Measurements from ENCODE around the gene SND1.

The SND1 gene

DNA sequence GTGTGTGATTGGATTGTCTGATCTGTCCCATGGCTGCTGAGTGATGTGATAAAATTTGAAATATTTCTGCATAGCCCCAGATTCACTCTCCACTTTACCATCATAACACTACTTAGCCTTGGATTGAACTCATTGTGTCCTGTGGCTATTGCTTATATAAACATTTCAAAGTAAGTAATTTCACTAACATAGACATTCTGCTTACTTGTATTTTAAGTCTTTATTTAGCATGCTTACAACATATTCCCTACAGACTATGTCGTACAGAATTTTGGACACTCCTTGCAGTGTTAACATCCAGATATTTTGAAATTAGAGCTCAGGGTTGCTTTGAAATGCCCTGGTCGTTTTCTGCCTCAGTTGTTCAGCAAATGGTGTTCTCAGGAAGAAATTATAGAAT is 261.7 kb downstream of the SND1 start:
- DNase-seq, result no peak

GRCh38 chr7:127914693-127915092 is 262.7 kb downstream of the SND1 start:
- DNase-seq, result no peak

DNA sequence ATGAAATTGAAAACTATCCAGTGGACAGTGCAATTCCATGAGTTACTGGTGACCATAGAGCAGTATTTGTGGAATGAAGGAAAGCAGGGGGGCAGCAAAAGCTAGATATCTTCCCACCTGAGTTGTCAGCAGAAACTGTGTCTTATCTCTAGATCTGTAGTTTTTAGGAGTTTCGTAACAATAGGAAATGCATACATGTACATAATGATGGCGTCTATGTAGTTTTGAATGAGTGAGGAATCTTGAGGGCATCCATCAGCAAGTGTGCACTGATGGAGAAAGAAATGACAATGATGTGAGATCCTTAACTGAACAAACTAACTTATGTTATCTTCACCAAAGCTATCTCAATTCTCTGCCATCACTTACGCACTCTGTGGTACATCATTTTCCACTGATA is 264.7 kb downstream of the SND1 start:
- DNase-seq, result no peak

GRCh38 chr7:127918130-127918529 is 266.1 kb downstream of the SND1 start:
- no peak for DNase-seq

DNA sequence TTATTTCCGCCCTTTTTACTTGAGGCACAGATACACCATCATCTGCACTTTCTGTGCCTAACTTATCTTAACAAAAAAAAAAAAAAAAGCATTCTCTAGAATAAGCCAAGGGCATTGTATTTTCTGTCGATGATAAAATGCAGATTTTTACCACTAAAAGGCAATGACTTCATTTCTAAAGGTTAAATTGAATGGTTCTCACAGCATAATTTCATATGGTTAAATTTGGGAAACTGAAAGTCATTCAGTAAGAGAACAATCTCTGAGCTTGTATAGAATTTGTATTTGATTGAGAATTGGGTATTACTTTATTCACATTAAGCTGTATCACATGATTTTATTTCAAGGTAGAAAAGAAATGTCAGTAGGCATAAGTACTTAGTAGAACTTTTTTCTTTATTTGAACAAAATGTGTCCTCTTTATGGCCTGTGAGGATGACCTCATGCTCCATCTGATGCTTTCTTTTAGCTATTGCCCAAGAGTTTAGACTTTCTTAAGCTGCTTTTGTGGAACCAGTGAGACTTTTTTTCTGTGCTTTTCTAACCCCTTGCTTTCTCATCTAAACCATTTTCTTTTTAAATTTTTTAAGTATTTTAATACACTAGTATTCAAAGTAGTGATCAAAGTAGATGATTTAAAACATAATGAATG is 268.9 kb downstream of the SND1 start:
- DNase-seq, result no peak

- no peak for DNase-seq
These were observed 270.7 kb downstream of the SND1 start for GRCh38 chr7:127922656-127923055.

GRCh38 chr7:127924874-127925273 is 272.9 kb downstream of the SND1 start:
- DNase-seq, result no peak

DNA sequence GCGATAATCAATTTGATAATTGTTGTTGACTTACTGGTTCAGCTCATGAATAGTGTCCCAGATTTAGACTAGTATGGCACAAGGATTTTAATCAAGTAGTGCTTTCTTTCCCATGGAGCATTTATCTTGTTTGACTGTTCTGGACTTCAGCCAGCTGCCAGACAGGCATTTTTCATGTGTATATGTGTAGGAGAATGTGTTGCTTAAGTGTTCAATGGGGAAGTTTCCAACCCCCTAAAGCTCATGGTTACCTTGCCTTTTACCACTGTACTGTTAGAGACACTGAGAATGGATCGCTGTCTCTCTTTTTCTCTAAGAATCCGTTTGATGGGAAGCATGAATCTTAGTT is 275.3 kb downstream of the SND1 start:
- DNase-seq, result no peak

- no peak for DNase-seq
These were observed 276.2 kb downstream of the SND1 start for GRCh38 chr7:127928222-127928621.

- DNase-seq, result no peak
These were observed 276.9 kb downstream of the SND1 start for GRCh38 chr7:127928852-127929251.

- no peak for DNase-seq
These were observed 278.6 kb downstream of the SND1 start for GRCh38 chr7:127930341-127931328.

DNA sequence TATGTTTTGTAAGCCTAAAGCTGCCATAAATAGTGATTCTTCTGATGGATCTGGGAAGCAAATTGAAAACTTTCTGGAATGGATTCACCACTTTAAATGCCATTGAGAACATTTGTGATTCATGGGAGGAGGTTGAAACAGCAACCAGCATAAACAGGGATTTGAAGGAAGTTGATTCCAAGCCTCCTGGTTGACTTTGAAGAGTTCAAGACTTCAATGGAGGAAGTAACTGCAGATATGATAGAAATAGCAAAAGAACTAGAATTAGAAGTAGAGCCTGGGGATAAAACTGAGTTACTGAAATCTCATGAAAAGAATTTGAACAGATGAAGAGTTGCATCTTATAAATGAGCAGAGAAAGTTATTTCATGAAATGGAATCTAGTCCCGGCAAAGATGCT is 280.1 kb downstream of the SND1 start:
- no peak for DNase-seq

DNA sequence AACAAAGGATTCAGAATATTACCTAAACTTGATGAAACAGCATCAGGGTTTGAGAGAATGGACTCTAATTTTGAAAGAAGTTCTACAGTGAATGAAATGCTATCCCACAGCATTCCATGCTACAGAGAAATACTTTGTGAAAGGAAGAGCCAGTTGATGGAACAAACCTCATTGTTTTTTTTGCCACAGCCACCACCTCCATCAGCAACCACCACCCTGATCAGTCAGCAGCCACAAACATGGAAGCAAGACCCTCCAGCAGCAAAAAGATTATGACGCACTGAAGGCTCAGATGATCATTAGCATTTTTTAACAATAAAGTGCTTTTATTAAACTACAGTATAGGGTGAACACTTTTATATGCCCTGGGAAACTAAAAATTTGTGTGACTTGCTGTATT is 280.5 kb downstream of the SND1 start:
- no peak for DNase-seq

DNA sequence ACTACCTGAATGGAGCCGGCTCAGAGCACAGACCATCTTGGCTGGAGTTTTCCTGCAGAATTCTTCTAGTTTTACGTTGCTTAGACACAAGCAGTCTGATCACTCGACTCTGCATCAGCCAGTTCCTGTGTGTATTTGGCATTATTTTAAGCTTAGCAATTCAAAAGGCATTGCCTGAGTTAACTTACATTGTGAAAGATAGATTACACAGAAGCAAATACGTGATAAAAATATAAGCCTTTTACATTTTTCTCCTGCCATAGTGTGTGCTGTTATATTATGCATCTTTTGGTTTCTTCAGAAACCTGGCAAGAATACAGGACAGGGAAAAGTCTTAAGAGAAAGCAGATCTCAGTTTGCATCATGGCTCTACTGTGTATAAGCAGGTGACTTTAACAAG is 281.2 kb downstream of the SND1 start:
- no peak for DNase-seq

- no peak for DNase-seq
These were observed 282.7 kb downstream of the SND1 start for GRCh38 chr7:127934711-127935110.

DNA sequence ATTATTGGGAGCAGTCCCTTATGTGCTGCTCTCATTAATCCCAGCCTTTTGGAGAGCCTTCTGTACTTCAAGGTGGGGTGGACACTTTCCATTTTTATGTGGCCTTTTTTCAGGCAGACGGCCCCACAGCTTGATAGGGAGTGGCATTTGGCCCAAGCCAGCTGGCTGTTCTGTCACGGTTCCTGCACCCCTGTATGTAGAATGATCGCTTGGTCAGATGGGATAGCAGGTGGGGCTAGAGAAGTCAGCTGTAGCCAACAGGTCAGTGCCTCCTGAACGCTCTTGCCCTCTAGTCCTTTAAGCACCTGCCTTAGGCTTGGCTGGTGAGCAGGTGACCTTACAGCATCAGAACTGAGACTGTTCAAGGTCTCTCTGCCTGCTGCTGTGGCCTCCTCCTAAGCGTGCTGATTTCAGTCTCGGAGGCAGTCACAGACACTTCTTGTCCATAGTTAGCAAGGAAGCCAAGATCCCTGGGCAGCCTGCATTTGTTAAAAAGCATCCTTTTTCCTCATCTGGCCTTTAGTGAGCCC is 283.9 kb downstream of the SND1 start:
- DNase-seq, result no peak

- DNase-seq, result no peak
These were observed 285.2 kb downstream of the SND1 start for GRCh38 chr7:127937066-127937680.

- no peak for DNase-seq
These were observed 286.6 kb downstream of the SND1 start for GRCh38 chr7:127938588-127938987.

GRCh38 chr7:127940381-127941160 is 288.6 kb downstream of the SND1 start:
- DNase-seq, result no peak

GRCh38 chr7:127941476-127942210 is 289.6 kb downstream of the SND1 start:
- DNase-seq, result no peak

DNA sequence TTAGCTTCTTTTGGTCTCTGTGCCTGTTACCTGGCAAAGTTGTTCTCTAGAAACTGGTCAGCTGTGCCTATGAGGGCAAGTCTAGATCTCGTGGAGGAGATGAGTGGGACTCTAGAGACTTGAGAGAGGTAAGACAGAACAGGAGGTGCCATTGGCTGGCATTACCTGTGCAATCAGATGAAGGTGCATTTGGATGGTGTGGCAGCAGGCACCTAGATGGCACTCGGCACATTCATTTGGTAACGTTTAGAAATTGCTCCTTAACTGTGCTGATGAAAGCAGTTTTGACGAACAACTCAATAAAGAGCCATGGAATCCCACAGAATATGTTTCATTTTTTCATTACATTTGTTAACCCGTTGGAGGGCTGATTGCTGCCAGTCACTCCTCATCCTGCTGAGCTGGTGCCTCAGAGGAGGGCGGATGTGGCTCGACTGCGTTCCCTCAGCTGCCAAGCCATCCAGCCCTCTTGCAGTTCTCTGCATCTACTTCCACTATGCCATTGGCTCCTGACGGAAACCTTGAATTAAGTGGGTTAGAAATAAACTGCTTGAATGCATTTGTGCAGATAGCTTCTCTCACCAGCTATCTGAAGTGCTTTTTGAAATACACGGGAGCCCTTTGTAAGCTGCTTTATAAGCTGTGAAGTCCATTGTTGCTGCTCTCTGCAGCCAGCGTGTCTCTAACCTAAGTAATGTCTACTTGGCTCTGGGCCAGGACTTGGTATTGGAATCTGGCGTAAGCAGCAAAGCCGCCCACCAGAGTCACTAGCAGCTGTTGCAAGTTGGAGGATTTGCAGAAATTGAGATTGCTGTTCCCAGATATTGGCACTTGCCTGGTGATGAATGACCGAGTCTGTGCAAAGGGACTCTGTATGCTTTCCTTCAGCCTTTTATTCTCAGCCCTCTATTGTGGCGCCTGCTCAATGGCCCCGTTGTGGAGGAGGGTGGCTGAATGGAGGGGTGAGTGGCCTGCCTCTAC is 291.8 kb downstream of the SND1 start:
- no peak for DNase-seq

All from activated CD8-positive, alpha-beta memory T cell treated with anti-CD3 and anti-CD28 coated beads, Interleukin-2, amount 50 U/mL, for 4 hours (primary cell).